Stimulated activated CD8-positive, alpha-beta memory T cell treated with anti-CD3 and anti-CD28 coated beads, Interleukin-2, amount 100 ng/mL, for 48 hours (primary cell): ENCODE data around the gene CTNNA3.
"Not testable (repeated sequence)": the region's sequence is repeated elsewhere in the genome, so short reads cannot be mapped to it uniquely, and the experiment has no call there.

Experiments
- DNase-seq, 2 donors: peaks; one replicate each; pipeline ENCODE4 v3.0.0-alpha.2; 2020; ENCODE audit warnings: low read depth in 2 of 2

CTNNA3 gene

DNA sequence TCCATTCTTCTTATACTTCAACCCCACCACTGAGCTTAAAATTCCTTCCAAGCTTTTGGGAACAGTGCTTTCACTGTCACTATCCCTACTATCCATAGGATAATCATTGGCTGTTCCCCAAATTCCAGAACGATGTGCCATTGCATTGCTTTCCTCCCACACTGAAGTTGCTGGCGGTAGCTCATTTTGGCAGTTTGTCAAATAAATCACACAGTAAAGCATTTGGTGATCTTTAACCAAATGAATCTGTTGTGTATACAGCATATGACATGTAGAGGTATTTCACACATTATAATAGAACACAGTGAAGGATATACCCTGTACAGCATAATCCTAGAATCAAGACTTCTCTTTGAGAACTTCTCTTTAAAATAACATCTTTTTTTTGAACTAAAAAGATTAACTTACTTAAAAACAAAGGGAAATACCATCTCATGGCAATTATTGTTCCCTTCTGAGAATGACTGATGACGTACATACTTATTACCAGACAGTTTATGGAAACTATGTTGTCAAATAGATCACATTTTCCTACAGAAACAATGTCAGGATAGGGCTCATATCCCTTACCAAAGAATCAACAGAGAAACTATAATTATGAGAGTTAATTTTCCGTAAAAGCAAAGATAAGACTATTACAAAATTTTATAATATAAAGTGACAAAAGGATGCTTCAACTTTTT is 93.6 kb downstream of the CTNNA3 start:
- no peak for DNase-seq

DNA sequence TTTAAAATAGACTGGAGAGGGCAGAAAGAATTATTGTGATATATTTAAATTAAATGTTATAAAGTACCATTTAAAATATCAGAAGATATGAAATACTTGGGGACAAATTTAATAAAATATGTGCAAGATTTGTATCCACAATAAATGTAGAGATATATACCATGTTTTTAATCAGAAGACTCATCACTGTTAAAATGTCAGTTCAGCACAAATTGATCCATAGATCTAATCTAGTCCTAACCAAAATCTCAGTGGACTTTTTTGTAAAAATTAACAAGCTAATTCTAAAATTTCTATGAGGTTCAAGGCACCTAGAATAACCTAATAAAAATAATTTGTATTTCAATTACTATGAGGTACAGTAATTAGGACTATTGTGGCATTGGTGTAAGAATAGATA is 96.4 kb downstream of the CTNNA3 start:
- no peak for DNase-seq

DNA sequence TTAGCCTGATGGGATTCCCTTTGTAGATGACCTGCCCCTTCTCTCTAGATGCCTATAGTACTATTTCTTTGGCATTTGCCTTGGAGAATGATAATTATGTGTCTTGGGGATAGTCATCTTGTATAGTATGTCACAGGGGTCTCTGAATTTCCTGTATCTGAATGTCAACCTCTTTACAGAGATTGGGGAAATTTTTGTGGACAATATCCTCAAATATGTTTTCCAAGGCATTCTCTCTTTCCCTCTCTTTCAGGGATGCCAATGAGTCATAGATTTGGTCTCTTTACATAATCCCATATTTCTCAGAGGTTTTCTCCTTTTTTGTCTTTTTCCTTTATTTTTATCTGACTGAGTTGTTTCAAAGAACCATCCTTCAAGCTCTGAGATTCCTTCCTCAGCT is 99.4 kb downstream of the CTNNA3 start:
- DNase-seq = no peak

DNA sequence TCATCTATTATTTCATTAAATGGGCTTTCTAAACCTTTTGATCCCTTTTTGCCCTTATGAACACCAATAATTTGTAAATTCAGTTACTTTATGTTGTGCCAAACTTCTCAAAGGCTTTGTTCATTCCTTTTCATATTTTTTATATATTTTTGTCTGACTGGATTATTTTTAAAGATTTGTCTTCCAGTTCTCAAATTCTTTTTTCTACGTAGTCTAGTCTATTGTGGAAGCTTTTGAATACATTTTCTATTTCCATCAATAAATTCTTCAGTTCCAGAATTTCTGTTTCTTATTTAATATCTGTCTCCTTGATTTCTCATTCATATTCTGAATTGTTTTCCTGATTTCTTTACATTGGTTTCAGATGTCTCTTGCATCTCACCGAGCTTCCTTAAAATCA is 108.2 kb downstream of the CTNNA3 start:
- no peak for DNase-seq

DNA sequence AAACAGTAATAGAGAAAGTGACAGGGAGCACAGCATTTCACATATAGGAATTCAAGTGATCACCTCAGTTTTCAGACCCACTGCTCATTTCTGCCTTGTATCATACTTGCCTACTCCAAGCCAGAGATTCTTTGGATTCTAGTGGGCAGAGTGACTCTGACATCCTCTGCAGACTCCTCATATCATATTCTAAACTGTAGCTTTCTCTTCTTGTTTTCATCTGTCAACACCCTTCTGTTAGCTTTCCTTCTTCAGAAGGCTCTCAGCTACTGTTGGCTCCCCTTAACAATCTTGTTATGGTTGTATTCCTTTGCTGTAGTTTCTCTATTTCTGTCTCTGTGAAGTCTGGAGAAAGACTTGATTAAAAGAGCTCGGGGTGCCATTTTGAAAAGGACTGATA is 120.5 kb downstream of the CTNNA3 start:
- no peak for DNase-seq

DNA sequence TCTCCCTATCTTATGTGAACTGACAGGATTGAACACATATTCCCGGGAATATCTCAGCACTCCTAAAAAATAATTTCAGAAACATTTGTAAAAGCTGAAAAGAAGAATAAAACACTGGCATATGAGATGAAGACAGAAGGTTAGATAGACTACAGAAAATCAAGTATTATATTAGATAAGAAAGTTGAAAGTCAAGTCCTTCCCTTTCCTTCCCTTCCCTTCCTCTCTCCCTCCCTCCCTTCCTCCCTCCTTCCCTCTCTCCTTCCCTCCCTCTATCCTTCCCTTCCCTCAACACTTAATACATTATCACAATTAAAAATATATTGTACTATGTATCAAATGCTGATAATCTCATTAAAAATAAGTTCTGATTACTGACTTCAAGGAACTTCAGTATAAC is 122.5 kb downstream of the CTNNA3 start:
- no peak for DNase-seq

DNA sequence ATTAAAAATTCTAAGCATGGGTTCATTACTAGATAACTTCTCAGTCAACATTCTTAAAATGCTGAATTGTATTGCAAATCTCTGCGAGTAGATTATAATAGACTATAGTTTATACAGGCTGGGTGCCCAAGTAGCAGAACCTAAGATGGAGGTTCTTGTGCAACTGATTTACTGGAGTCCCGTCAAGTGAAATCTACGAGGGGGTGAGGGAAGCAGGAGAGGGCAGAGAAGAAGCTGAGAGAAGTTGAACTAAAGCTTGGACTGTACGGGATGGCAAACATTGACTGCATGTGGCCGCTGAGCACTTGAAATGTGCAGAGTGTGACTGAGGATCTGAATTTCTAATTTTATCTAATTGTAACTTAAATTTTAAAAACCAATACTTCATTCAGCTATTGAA is 124.5 kb downstream of the CTNNA3 start:
- no peak for DNase-seq

DNA sequence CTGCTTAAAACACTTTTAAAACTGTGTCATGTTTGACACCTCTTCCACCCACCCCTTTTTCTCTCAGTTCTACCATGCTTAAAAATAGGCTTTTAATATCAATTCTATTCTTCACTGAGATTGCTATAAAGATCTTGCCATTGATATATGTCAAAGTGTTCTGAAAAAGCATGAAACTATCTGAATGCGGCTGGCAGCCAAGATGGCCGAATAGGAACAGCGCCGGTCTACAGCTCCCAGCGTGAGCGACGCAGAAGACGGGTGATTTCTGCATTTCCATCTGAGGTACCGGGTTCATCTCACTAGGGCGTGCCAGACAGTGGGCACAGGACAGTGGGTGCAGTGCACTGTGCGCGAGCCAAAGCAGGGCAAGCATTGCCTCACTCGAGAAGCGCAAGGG is 137.7 kb downstream of the CTNNA3 start:
- not testable (repeated sequence) for DNase-seq

DNA sequence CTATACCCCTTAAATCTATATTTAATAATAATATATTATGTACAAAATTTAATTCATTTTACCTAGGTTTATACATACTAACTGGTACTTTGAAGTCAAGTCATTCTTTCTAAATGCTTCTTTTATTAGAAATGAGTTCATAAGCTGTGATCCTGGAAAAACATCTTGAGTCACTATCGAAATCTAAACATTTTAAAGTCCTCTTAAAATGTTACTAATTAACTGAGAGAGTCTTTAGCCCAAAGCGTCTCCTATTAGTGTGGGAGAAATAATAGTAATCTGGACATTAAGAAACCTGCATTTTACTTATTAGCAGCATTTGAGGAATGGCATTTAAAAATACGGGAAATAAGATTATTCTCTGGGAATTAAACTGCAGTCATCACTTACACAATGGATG is 142.7 kb downstream of the CTNNA3 start:
- no peak for DNase-seq

DNA sequence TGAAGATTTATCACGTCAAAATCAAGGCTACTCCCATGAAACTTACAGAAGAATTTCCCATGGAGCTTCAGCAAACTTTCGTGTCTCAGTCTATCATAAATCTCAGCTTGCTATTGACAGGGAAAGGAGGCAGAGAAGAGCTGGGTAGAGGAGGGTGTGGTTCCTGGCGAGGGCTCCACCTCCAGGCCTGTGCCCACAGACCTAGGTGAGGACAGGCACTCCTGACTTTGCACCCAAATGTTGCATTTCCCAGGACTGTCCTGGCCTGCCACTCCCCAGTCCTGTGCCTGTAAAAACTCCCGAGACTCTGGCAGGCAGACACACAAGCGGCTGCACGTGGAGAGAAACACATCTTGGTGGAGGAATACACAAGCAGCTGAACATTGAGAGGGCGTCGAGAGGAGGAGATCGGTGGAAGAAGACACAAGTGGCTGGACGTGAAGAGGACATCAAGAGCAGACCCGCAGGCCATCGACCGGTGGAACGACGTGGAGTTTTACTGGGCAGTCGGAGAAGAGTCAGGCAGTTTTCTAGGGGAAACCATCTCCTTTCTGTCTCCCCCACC is 145.1 kb downstream of the CTNNA3 start:
- DNase-seq = no peak

DNA sequence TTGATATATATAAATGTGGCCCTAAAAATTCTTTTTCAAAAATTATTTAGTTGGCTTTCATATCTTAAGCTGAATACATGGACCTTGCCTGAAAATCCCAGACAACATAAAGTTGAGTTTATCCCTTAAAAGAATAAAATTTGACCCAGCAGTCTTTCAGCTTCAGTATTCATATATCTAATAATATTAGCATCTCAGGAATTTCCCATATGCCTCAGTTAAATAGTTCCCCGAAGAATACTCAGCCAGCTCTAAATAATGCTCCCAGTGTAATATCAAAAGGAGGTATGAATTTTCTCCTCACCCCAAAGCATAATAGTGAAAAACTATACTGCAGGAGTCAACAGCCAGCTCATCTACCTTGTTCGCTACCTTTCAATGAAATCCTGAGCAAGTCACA is 145.9 kb downstream of the CTNNA3 start:
- DNase-seq = no peak

DNA sequence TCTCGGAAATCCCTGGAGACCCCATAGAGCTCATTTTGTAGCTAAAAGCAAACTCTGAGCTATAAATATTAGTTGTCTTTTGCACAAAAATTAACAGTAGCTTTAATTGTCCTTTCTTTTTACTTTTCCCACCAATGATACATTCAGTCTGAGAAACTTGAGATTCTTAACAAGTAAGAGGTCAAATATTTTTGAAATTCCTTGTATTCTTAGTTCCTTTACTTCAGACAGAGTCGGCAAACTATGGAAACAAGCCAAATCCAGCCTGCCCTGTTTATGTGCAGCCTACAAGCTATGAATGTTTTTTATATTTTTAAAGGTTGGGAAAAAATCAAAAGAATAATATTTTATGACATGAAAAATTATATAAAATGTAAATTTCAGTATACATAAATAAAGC is 146.6 kb downstream of the CTNNA3 start:
- DNase-seq = no peak

DNA sequence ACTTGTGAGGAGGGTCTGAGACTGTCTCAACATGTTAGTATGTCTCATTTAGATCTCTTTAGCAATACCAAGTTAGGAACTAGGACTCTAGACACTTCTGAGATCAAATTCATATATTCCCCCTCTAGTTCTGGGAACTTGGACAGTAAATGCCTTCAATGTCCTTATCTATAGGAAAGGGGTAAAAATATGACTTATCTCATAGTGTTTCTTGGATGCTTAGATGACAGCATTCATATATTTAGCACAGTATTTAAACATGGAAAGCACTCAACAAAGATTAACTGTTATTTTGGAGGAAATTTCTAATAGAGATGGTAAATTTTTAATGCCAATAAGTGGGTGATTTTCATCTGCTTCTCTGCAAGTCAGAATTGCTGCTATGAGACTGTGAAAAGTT is 154.6 kb downstream of the CTNNA3 start:
- no peak for DNase-seq

DNA sequence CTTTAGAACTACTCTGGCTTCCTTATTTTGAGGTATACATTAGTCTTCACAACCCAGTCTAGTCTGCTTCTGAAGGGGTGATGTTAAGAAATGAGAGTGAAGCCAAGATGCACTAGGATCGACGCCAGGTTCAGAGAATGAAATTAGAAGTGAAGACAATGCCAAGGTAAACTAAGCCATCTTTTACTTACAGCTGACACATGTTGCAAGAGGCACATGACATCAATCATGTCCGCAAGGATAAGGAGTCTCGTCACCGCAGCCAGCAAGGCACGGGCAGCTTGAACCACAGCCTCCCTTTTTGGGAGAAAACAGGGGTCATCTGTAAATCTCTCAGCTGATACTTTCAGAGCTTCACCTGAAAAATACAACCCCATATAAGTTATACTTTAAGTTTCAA is 156.7 kb downstream of the CTNNA3 start:
- no peak for DNase-seq

DNA sequence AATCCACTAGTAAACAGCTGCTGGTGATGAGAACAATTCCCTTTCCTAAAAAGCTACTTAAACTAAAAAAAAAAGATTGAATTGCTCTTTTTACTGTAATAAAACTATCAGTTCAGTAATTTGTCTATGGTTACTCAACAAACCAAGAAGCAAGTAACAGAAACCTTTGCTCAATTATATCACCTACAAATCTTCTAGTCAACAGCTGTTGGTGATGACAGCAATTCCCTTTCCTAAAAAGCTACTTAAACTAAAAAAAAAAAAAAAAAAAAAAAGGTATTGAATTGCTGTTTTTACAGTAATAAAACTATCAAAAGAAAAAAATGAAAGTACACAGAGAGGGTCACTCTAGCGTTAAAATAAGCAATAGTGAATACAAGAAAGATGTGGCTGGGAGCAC is 158.1 kb downstream of the CTNNA3 start:
- DNase-seq = no peak

DNA sequence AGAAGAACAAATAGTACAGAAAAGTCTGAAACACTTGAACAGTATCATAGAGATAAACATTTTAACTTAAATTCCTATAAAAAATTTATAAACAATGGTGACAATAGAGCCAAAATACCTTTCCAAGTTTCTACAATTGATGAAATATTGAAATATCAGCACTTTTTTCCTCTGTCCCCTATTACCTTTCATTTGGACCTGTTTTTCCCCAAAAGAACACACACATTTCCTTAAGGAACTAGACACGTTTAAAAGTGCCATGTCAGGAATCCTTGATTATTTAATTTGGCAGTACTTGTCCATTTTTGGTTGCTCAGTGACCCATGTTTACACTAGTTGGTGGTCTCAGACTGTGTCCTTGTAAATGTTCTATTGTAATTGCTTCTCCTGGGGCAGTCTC is 162.6 kb downstream of the CTNNA3 start:
- no peak for DNase-seq

DNA sequence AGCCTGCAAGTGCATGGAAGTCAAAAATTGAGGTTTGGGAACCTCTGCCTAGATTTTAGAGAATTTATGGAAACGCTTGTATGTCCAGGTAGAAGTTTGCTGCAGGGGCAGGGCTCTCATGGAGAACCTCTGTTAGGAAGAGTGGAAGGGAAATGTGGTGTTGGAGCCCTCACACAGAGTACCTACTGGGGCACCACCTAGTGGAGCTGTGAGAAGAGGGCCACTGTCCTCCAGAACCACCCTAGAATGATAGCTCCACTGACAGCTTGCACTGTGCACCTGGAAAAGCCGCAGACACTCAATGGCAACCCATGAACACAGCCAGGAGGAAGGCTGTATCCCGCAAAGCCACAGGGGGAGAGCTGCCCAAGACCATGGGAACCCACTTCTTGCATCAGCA is 165.0 kb downstream of the CTNNA3 start:
- not testable (repeated sequence) for DNase-seq

DNA sequence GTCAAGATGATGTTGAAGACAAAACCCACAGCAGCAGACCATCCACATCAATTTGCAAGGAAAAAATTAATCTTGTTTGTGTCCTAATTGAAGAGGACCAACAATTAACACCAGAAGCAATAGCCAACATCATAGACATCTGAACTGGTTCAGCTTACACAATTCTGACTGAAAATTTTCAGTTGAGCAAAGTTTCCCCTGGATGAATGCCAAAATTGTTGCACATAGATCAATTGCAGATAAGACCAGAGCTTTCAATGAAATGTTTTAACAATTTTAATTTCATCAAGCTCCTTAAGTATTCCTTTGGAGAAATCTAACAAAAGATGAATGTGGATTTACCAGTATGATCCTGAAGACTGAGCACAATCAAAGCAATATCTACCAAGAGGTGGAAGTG is 168.6 kb downstream of the CTNNA3 start:
- DNase-seq = no peak

DNA sequence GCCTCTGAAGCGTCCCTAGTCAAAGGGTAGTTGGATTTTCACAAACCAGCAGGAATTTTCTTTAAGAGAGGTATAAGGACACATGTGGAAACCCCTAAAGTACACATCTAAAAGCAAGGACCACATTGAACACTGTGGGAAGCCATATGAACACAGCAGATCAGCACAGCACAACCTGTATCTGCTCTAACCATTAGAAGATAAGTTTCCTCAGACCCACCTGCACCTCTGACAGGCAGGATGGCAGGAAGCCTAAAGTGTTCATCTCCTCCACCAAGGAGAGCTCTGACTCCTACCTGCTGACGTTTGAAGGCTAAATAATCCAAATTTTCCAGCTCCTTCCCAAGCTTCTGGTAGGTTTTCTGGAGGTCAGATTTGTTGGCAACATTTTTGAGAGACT is 174.4 kb downstream of the CTNNA3 start:
- no peak for DNase-seq

DNA sequence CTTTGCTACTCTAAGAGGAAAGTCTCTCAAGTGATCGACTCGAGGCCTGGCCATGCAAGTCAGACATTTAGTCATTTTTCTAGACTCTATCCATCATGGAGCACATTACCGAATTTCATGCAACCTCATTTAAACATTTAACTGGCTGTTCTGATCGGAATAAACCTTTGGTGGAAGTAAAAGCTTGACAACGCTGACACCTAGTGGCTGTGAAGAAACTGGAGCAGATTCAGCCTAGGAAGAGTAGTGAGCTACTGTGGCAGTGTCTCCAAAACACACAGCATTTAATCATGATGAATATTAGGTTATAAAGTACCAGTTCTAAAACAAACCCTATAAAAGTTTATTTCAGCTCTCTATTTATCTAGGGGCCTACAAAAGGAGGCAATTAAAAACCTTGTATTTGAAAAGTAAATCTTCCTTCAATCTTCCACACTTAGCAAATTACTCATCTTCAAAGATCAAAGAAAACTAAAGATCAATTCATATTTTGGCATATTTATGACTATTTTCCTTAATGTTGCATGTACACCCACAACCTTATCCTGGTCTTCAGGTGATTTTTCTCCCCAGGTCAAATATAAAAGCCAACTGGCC is 175.0 kb downstream of the CTNNA3 start:
- DNase-seq = no peak

DNA sequence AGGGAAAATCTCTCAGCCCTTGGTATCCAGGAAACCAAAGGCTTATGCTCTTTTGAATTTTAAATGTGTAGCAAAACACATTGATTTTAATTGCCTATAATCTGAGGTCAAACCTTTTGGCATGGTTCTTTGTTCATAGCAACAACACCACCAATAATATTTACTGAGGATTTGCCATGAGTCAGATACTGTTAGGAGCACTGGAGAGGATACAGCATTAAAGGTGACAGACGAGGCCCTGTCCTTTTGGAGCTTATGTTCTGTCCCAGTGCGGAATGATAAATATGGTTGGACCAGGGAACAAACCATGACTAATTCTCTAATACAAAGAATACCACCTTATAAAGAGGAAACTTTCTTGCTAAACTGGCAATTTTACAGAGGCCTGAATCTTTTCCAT is 176.6 kb downstream of the CTNNA3 start:
- DNase-seq = no peak

DNA sequence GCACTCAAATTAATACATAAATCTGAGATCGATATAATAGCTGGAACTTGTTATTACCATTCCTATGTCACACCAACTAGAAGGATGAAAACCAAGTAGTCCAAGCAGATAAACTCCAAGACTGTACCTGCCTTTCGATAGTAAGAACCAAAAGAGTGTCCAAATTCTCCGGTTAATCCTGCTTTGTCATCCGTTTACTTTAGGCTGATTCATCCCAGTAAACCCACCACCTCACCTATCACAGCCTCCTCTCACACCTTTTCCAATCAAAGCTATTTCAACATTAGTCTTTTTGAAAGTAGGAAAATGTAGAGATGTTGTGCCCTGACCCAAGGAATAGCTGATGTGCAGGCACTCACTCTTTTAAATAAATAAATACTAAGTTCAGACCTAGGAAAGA is 177.2 kb downstream of the CTNNA3 start:
- DNase-seq = no peak

DNA sequence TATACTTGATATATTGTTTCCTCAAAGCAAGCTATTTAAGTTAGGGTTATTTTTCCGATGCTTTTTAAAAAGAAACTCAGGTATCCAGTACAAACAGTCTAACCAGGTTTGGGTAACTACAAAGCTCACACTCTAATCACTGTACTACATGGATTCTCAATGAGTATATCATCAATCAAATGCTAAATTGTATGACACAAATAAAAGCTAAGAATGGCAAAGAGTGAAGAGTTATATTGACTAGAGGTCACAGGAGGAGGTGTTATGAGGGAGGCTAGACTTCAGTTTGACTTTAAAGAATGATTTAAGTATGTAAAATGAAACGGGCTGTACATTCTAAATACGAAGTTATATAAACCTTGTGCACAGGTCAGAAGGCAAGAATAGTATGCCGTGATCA is 178.0 kb downstream of the CTNNA3 start:
- no peak for DNase-seq

DNA sequence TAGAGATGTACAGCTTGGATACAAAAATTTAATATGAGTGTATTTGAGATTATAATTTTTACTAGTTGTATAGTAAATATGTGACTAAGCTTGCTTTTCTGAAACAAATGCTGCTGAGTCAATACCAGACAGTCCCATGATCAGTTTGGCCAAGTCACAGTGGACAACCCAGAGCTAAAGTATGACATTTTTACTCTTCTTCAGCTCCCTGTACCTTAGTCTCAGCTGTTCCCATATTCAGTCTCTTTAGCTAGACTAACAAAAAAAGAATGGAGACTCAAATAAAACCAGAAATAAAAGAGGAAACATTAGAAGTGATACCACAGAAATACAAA is 189.3 kb downstream of the CTNNA3 start:
- no peak for DNase-seq
